Heart left ventricle (tissue), 16 donors: ENCODE results near the gene RANBP10. TPM values are rescaled to one million over a fixed set of nuclear protein-coding genes. Genes with fewer than 3 reads are reported as not detected.

ENCODE experiments used
- ATAC-seq, 4 donors: fragments of 200-7000 bp; cut with Tn5 transposase; one replicate each; pipeline ENCODE4 v1.9.1; 2020 to 2022; ENCODE audit warnings: moderate library complexity in 4 of 4, mild to moderate bottlenecking in 3 of 4, moderate number of reproducible peaks in 1 of 4
- DNase-seq, 5 donors: peaks; one replicate each; pipeline ENCODE4 v3.0.0-alpha.2; 2020
- H3K27ac ChIP-seq, 12 donors: fragments of 200-600 bp; sonication (generic) in 4 of 12; one replicate each; pipeline versions ENCODE4 v1.5.0 to v1.8.0; 2016 to 2022; ENCODE audit warnings: mild to moderate bottlenecking in 2 of 12
- H3K27me3 ChIP-seq, 9 donors: fragments of 200-600 bp; sonication (generic) in 2 of 9; one replicate each; pipeline versions ENCODE4 v1.5.1 to v1.8.0; 2016 to 2022; ENCODE audit warnings: mild to moderate bottlenecking in 3 of 9
- H3K36me3 ChIP-seq, 9 donors: fragments of 200-600 bp; sonication (generic) in 2 of 9; one replicate each; pipeline versions ENCODE4 v1.5.0 to v1.8.0; 2018 to 2022; ENCODE audit warnings: mild to moderate bottlenecking in 2 of 9
- H3K4me1 ChIP-seq, 12 donors: fragments of 200-600 bp; sonication (generic) in 4 of 12; one replicate each; pipeline versions ENCODE4 v1.5.0 to v1.8.0; 2016 to 2022; ENCODE audit warnings: mild to moderate bottlenecking in 3 of 12
- H3K4me3 ChIP-seq, 12 donors: fragments of 200-600 bp; sonication (generic) in 4 of 12; one replicate each; pipeline versions ENCODE4 v1.5.0 to v1.8.0; 2017 to 2022; ENCODE audit warnings: mild to moderate bottlenecking in 9 of 12, moderate library complexity in 4 of 12
- H3K9me3 ChIP-seq, 12 donors: fragments of 200-600 bp; sonication (generic) in 4 of 12; one replicate each; pipeline versions ENCODE4 v1.5.0 to v1.8.0; 2016 to 2022; ENCODE audit warnings: mild to moderate bottlenecking in 1 of 12
- CTCF ChIP-seq, 12 donors: fragments of 200-600 bp; sonication (generic) in 4 of 12; IDR thresholded peaks; one replicate each; pipeline versions ENCODE4 v1.5.0 to v1.8.0; 2018 to 2022; ENCODE audit warnings: antibody characterized with exemption in 12 of 12, mild to moderate bottlenecking in 5 of 12
- POLR2A ChIP-seq, 2 donors: fragments of 450-650 bp; IDR thresholded peaks; one replicate each; pipeline ENCODE4 v1.6.1; 2017; ENCODE audit warnings: antibody characterized with exemption in 2 of 2, mild to moderate bottlenecking in 2 of 2, moderate library complexity in 2 of 2
- WGBS, 4 donors: extraction: QIAGEN DNeasy Blood & Tissue Kit in 2 of 4; methylation state at CpG; one replicate each; pipeline versions ENCODE4 v1.1.5 to v1.1.7; 2013 to 2018; 5-methylcytosine and 5-hydroxymethylcytosine counted together
- intact Hi-C, 10 donors: fragments of 100-400 bp; cut with DNase I; formaldehyde crosslinking; loops; one replicate each; pipeline versions ENCODE4 v1.11.1 to v1.14.2; 2022
- polyA plus RNA-seq, 2 donors: library from polyadenylated mRNA; stranded (reverse); fragments of 200-250 nt; gene quantifications; one replicate each; pipeline ENCODE4 v1.2.3, GENCODE V29; 2013
- total RNA-seq, 9 donors: library from RNA; depleted of rRNA in 2 of 9; stranded (reverse); fragments of >200 nt in 2 of 9; fragmentation: NEBNext Ultra II Directional in 3 of 9; extraction: Animal tissue kit (Norgen Biotek cat#: 25700) in 3 of 9; gene quantifications; one replicate each; pipeline versions ENCODE4 v1.1.0 to v1.2.4, GENCODE V29; 2016 to 2023
- donor health status: ischemic (EF 13 %, LVEDD 7.1; RV severe dilation, severe dysfunction).
- donor health status: healthy with polysubstance abuse.
- donor health status: DM: no; HTN: yes; CAD: no.
- donor health status: DM: no; HTN: no; CAD: no.
- donor health status: ischemic (EF 25% LVEDD 6.9; RV normal size, moderate dysfunction).
- donor health status: ischemic (EF 25% LVEDD 5.7; RV mildly dilated, moderate dysfunction).
- donor health status: healthy.
- donor health status: DM: yes; HTN: yes; CAD: no.
- donor health status: ischemic (EF 35%, LVEDD 5.7; RV mildly dilated, moderate dysfunction).
- donor health status: nonischemic (EF 11% LVEDD 7.7; RV severe dilation, severe dysfunction).
- donor health status: DM: yes; HTN: yes; CAD: no.
- donor health status: PGD.
- donor health status: ischemic (EF 29% LVEDD 5.4; RV normal size, mild dysfunction).
- donor health status: nonischemic (EF 23%, LVEDD 6.1; RV moderate dilation, normal function).

RANBP10 gene
- total and polyA plus RNA-seq, 11 donors = 5.6 to 19.7 (median 11.8) TPM

DNA sequence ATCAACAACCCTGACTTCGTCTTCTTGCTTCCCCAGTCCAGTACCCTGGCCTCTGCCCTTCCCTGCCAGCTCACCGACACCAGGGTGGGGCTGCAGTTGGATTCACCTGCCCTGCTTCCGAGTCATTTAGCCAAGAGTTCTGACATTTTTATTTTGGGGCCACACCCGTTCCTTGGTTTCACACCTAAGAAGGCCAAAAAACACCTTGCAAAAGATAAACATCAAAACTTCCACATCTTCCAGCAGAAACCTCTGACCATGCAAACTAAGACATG is 45.5 kb downstream of the RANBP10 start:
- H3K27ac ChIP-seq = no peak overlapping the region

DNA sequence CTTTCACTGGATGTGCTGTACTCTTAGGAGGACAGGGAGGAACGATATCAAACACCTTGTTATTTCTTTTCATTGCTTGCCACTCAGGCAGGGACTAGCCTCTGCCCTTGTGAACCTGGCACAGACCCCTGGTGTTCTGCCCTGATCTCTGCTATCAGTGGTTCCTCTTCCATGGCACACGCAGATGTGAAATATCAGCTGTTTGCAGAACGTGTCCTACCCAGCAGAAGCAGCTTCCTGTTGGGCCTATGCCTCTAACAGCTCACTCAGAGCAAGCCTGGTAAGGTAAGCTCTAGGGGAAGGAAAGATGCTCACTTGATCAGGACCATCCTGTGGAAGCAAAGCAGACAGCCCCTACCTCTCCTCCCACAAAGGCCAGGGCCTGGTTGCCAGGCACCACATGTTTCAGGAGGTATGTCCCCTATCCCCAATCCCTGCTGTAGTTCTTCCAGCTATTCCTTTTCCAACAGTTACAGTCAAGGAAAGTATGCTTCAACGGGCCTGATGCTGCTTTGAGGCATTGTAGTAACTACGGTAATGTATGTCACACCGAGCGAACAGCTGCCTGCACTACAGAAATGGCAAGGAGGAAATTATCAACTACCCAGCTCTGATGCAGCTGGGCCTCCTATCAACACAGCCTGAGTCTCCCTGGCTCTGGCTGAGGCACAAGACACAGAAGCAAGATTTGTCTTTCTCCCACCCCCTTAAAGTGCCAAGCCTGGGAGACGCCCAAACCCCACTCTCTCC is 46.0 kb downstream of the RANBP10 start:
- peaks cover 0 to 17% (median 4%) of the 10 kb centered on the region in 9 donors for H3K36me3 ChIP-seq
- H3K27ac ChIP-seq = no peak overlapping the region
- intact Hi-C loops = no loop called here
- ATAC-seq (peak; percentile 62 to 68 (median 64)), DNase-seq (no peak)
- peaks cover 0 to 23% (median 6%) of the 10 kb centered on the region in 12 donors for H3K4me1 ChIP-seq
- TF ChIP-seq CTCF (IDR thresholded peaks at IDR 0.05) (no peak), POLR2A (IDR thresholded peaks at IDR 0.05) (no peak)
- H3K27me3 ChIP-seq = no peaks in the 10 kb centered on the region
- no peak overlapping the region for H3K4me3 ChIP-seq
- WGBS, 4 donors = 65 to 83% (median 66%) methylated on average over 8 of the region's 8 CpGs
- no peaks in the 10 kb centered on the region for H3K9me3 ChIP-seq

More for the DNA sequence above, 45.5 kb downstream of the RANBP10 start:
- TF ChIP-seq POLR2A (IDR thresholded peaks at IDR 0.05) = no peak
- TF ChIP-seq CTCF (IDR thresholded peaks at IDR 0.05) = no peak
- Histone ChIP-seq H3K4me3 (no peak overlapping the region), H3K27me3 (no peaks in the 10 kb centered on the region), H3K9me3 (no peaks in the 10 kb centered on the region), H3K36me3 (peaks cover 0 to 17% (median 6%) of the 10 kb centered on the region in 9 donors), H3K4me1 (peaks cover 0 to 23% (median 6%) of the 10 kb centered on the region in 12 donors)
- DNase-seq = no peak
- no peak for ATAC-seq
- intact Hi-C loops = no loop called here
- 90 to 92% (median 92%) methylated on average over 4 of the region's 4 CpGs for WGBS, 4 donors

GRCh38 chr16:67758966-67759365 is 47.4 kb downstream of the RANBP10 start:
- DNase-seq (no peak), ATAC-seq (no peak)
- WGBS, 4 donors = 89 to 94% (median 90%) methylated on average over 7 of the region's 7 CpGs
- Histone ChIP-seq H3K4me1 (peaks cover 0 to 23% (median 6%) of the 10 kb centered on the region in 12 donors), H3K4me3 (no peak overlapping the region), H3K9me3 (no peaks in the 10 kb centered on the region), H3K27ac (no peak overlapping the region), H3K36me3 (peaks cover 0 to 17% (median 3%) of the 10 kb centered on the region in 9 donors), H3K27me3 (no peaks in the 10 kb centered on the region)
- intact Hi-C loops = no loop called here
- TF ChIP-seq CTCF (IDR thresholded peaks at IDR 0.05) (no peak), POLR2A (IDR thresholded peaks at IDR 0.05) (no peak)

- Histone ChIP-seq H3K27ac (no peak overlapping the region), H3K4me1 (peaks cover 0 to 19% (median 6%) of the 10 kb centered on the region in 12 donors), H3K27me3 (no peaks in the 10 kb centered on the region), H3K36me3 (peaks cover 0 to 17% (median 0%) of the 10 kb centered on the region in 9 donors), H3K4me3 (no peak overlapping the region), H3K9me3 (no peaks in the 10 kb centered on the region)
- WGBS, 4 donors = 77 to 94% (median 93%) methylated on average over 3 of the region's 3 CpGs
- intact Hi-C loops = no loop called here
- no peak for TF ChIP-seq CTCF (IDR thresholded peaks at IDR 0.05)
- TF ChIP-seq POLR2A (IDR thresholded peaks at IDR 0.05) = no peak
- no peak for DNase-seq
- no peak for ATAC-seq
These were observed 48.4 kb downstream of the RANBP10 start for GRCh38 chr16:67758006-67758405.
